ENCODE results near the gene KCP.

KCP gene

GRCh38 chr7:128845987-128846386 lies 64.5 kb downstream of the KCP start:
- no peak for TF ChIP-seq CTCF (conservative IDR thresholded peaks at IDR 0.05; ENCODE audit: low read depth, low read length)
- DNase-seq (ENCODE audit: low read depth): no peak
- no peak overlapping the region for H3K4me3 ChIP-seq (ENCODE audit: low read length)

- no peak for DNase-seq (ENCODE audit: low read depth)
- no peak overlapping the region for H3K4me3 ChIP-seq (ENCODE audit: low read length)
- TF ChIP-seq CTCF (conservative IDR thresholded peaks at IDR 0.05; ENCODE audit: low read depth, low read length): no peak
Measured at GRCh38 chr7:128845475-128845874, 65.0 kb downstream of the KCP start.

GRCh38 chr7:128844777-128845311 lies 65.7 kb downstream of the KCP start:
- H3K4me3 ChIP-seq (ENCODE audit: low read length): no peak overlapping the region
- TF ChIP-seq CTCF (conservative IDR thresholded peaks at IDR 0.05; ENCODE audit: low read depth, low read length): no peak
- no peak for DNase-seq (ENCODE audit: low read depth)

- no peak overlapping the region for H3K4me3 ChIP-seq (ENCODE audit: low read length)
- TF ChIP-seq CTCF (conservative IDR thresholded peaks at IDR 0.05; ENCODE audit: low read depth, low read length): no peak
- no peak for DNase-seq (ENCODE audit: low read depth)
Measured at GRCh38 chr7:128843938-128844621, 66.4 kb downstream of the KCP start.

- DNase-seq (ENCODE audit: low read depth): no peak
- no peak for TF ChIP-seq CTCF (conservative IDR thresholded peaks at IDR 0.05; ENCODE audit: low read depth, low read length)
- H3K4me3 ChIP-seq (ENCODE audit: low read length): no peak overlapping the region
Measured at GRCh38 chr7:128842674-128843641, 67.6 kb downstream of the KCP start.

GRCh38 chr7:128841921-128842673 lies 68.4 kb downstream of the KCP start:
- H3K4me3 ChIP-seq (ENCODE audit: low read length): no peak overlapping the region
- DNase-seq (ENCODE audit: low read depth): no peak
- peak; percentile 71 for TF ChIP-seq CTCF (conservative IDR thresholded peaks at IDR 0.05; ENCODE audit: low read depth, low read length)
